Neuron (in vitro differentiated cells): Measurements from ENCODE around the gene ATXN2.
"Not testable (repeated sequence)": the region's sequence is repeated elsewhere in the genome, so short reads cannot be mapped to it uniquely, and the experiment has no call there.

Experiments used
- H2AFZ ChIP-seq: one replicate; pipeline ENCODE4 v1.6.1; 2013; ENCODE audit warnings: low read depth, mild to moderate bottlenecking, inconsistent platforms, low read length, moderate library complexity
- H3K27me3 ChIP-seq: one replicate; pipeline ENCODE4 v1.6.1; 2013; ENCODE audit warnings: low read length; ENCODE audit not compliant: insufficient read depth
- H3K36me3 ChIP-seq: one replicate; pipeline ENCODE4 v1.6.1; 2013; ENCODE audit warnings: low read length; ENCODE audit not compliant: insufficient read depth
- H3K4me1 ChIP-seq: one replicate; pipeline ENCODE4 v1.6.1; 2013; ENCODE audit warnings: low read length; ENCODE audit not compliant: insufficient read depth
- H3K4me3 ChIP-seq: 2 replicates; pipeline ENCODE4 v1.5.1; 2013; ENCODE audit warnings: mild to moderate bottlenecking, low read length, moderate library complexity
- H3K9me3 ChIP-seq: one replicate; pipeline ENCODE4 v1.6.1; 2013; ENCODE audit warnings: low read length

Gene ATXN2

GRCh38 chr12:111595341-111595835 is 3.7 kb downstream of the ATXN2 start:
- H3K36me3 ChIP-seq, H3K9me3 ChIP-seq, H2AFZ ChIP-seq, H3K4me3 ChIP-seq, H3K27me3 ChIP-seq: not testable (repeated sequence)
- peaks cover 25% of the 10 kb centered on the region for H3K4me1 ChIP-seq

- H3K4me1 ChIP-seq, result peaks cover 17% of the 10 kb centered on the region
- not testable (repeated sequence) for H3K9me3 ChIP-seq, H3K27me3 ChIP-seq, H2AFZ ChIP-seq, H3K36me3 ChIP-seq, H3K4me3 ChIP-seq
Observed at GRCh38 chr12:111591399-111592010, 7.6 kb downstream of the ATXN2 start.

- Histone ChIP-seq H3K9me3 (no peaks in the 10 kb centered on the region), H3K4me3 (no peak overlapping the region), H3K4me1 (peaks cover 7% of the 10 kb centered on the region), H3K36me3 (no peaks in the 10 kb centered on the region), H2AFZ (no peak overlapping the region), H3K27me3 (no peaks in the 10 kb centered on the region)
Observed at GRCh38 chr12:111590552-111590951, 8.6 kb downstream of the ATXN2 start.

GRCh38 chr12:111589601-111590000 is 9.5 kb downstream of the ATXN2 start:
- no peaks in the 10 kb centered on the region for H3K27me3 ChIP-seq
- no peak overlapping the region for H3K4me3 ChIP-seq
- H3K4me1 ChIP-seq, result peaks cover 3% of the 10 kb centered on the region
- H3K9me3 ChIP-seq, result no peaks in the 10 kb centered on the region
- no peaks in the 10 kb centered on the region for H3K36me3 ChIP-seq
- H2AFZ ChIP-seq, result no peak overlapping the region

GRCh38 chr12:111588010-111588409 is 11.1 kb downstream of the ATXN2 start:
- Histone ChIP-seq H3K4me1 (no peaks in the 10 kb centered on the region), H3K4me3 (no peak overlapping the region), H3K36me3 (no peaks in the 10 kb centered on the region), H3K9me3 (no peaks in the 10 kb centered on the region), H3K27me3 (no peaks in the 10 kb centered on the region), H2AFZ (no peak overlapping the region)

GRCh38 chr12:111586986-111587385 is 12.1 kb downstream of the ATXN2 start:
- no peaks in the 10 kb centered on the region for H3K9me3 ChIP-seq
- no peaks in the 10 kb centered on the region for H3K4me1 ChIP-seq
- no peak overlapping the region for H3K4me3 ChIP-seq
- no peak overlapping the region for H2AFZ ChIP-seq
- H3K36me3 ChIP-seq, result no peaks in the 10 kb centered on the region
- H3K27me3 ChIP-seq, result no peaks in the 10 kb centered on the region

GRCh38 chr12:111585690-111586089 is 13.4 kb downstream of the ATXN2 start:
- Histone ChIP-seq H3K4me3 (no peak overlapping the region), H3K36me3 (no peaks in the 10 kb centered on the region), H2AFZ (no peak overlapping the region), H3K4me1 (no peaks in the 10 kb centered on the region), H3K27me3 (no peaks in the 10 kb centered on the region), H3K9me3 (no peaks in the 10 kb centered on the region)

- no peaks in the 10 kb centered on the region for H3K36me3 ChIP-seq
- H3K27me3 ChIP-seq, result no peaks in the 10 kb centered on the region
- H2AFZ ChIP-seq, result no peak overlapping the region
- H3K4me3 ChIP-seq, result no peak overlapping the region
- no peaks in the 10 kb centered on the region for H3K4me1 ChIP-seq
- H3K9me3 ChIP-seq, result no peaks in the 10 kb centered on the region
Observed at GRCh38 chr12:111584959-111585358, 14.2 kb downstream of the ATXN2 start.

- not testable (repeated sequence) for H3K36me3 ChIP-seq, H3K4me1 ChIP-seq, H3K9me3 ChIP-seq, H2AFZ ChIP-seq, H3K27me3 ChIP-seq, H3K4me3 ChIP-seq
Observed at GRCh38 chr12:111583506-111583905, 15.6 kb downstream of the ATXN2 start.

- no peak overlapping the region for H3K4me3 ChIP-seq
- H3K4me1 ChIP-seq, result no peaks in the 10 kb centered on the region
- no peaks in the 10 kb centered on the region for H3K27me3 ChIP-seq
- no peak overlapping the region for H2AFZ ChIP-seq
- H3K36me3 ChIP-seq, result peaks cover 3% of the 10 kb centered on the region
- H3K9me3 ChIP-seq, result peaks cover 2% of the 10 kb centered on the region
Observed at GRCh38 chr12:111582133-111582747, 16.9 kb downstream of the ATXN2 start.

- no peaks in the 10 kb centered on the region for H3K4me1 ChIP-seq
- H3K36me3 ChIP-seq, result peaks cover 3% of the 10 kb centered on the region
- peaks cover 2% of the 10 kb centered on the region for H3K9me3 ChIP-seq
- H2AFZ ChIP-seq, result no peak overlapping the region
- H3K4me3 ChIP-seq, result no peak overlapping the region
- H3K27me3 ChIP-seq, result no peaks in the 10 kb centered on the region
Observed at GRCh38 chr12:111581434-111582132, 17.5 kb downstream of the ATXN2 start.

- Histone ChIP-seq H3K27me3 (no peaks in the 10 kb centered on the region), H3K9me3 (peaks cover 2% of the 10 kb centered on the region), H2AFZ (no peak overlapping the region), H3K4me1 (no peaks in the 10 kb centered on the region), H3K4me3 (no peak overlapping the region), H3K36me3 (peaks cover 3% of the 10 kb centered on the region)
Observed at GRCh38 chr12:111580737-111581136, 18.4 kb downstream of the ATXN2 start.

GRCh38 chr12:111580119-111580425 is 19.0 kb downstream of the ATXN2 start:
- no peak overlapping the region for H2AFZ ChIP-seq
- H3K27me3 ChIP-seq, result no peaks in the 10 kb centered on the region
- peaks cover 3% of the 10 kb centered on the region for H3K36me3 ChIP-seq
- H3K4me1 ChIP-seq, result no peaks in the 10 kb centered on the region
- H3K4me3 ChIP-seq, result no peak overlapping the region
- H3K9me3 ChIP-seq, result peaks cover 2% of the 10 kb centered on the region
